ENCODE measurements around the gene DNAJC16.

Gene DNAJC16

DNA sequence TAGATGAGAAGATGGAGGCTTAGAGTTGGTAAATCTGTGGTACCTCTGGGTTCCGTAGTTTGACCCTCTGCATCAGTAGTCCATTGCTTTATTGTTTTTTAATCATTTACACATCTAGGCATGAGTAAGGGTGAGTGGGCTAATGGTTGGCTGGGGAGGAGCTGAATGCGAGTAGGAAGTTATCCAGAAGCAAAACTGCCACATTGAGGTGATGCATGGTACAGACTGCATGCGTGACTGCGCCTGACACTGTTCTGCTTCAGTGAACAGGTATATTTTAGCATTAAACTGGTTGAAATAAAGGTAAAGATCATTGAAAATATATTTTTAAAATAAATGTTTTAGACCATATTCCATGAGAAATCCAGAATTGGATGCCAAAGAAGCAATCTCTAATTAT is 4.4 kb downstream of the DNAJC16 start:
- no peak for DNase-seq (ENCODE audit: low read depth)
- no peak overlapping the region for H3K4me3 ChIP-seq (ENCODE audit: control insufficient read depth, low read depth, low read length)
- TF ChIP-seq, protein P1, sequence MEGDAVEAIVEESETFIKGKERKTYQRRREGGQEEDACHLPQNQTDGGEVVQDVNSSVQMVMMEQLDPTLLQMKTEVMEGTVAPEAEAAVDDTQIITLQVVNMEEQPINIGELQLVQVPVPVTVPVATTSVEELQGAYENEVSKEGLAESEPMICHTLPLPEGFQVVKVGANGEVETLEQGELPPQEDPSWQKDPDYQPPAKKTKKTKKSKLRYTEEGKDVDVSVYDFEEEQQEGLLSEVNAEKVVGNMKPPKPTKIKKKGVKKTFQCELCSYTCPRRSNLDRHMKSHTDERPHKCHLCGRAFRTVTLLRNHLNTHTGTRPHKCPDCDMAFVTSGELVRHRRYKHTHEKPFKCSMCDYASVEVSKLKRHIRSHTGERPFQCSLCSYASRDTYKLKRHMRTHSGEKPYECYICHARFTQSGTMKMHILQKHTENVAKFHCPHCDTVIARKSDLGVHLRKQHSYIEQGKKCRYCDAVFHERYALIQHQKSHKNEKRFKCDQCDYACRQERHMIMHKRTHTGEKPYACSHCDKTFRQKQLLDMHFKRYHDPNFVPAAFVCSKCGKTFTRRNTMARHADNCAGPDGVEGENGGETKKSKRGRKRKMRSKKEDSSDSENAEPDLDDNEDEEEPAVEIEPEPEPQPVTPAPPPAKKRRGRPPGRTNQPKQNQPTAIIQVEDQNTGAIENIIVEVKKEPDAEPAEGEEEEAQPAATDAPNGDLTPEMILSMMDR (IDR thresholded peaks at IDR 0.05; ENCODE audit: control insufficient read depth, insufficient read depth, low read depth, low read length, missing control alignments) = no peak

- TF ChIP-seq, protein P1 (IDR thresholded peaks at IDR 0.05; ENCODE audit: control insufficient read depth, insufficient read depth, low read depth, low read length, missing control alignments) = no peak
- no peak for DNase-seq (ENCODE audit: low read depth)
- H3K4me3 ChIP-seq (ENCODE audit: control insufficient read depth, low read depth, low read length) = no peak overlapping the region
Observed at GRCh38 chr1:15531682-15532081, 5.0 kb downstream of the DNAJC16 start.

- DNase-seq (ENCODE audit: low read depth) = no peak
- TF ChIP-seq, protein P1 (IDR thresholded peaks at IDR 0.05; ENCODE audit: control insufficient read depth, insufficient read depth, low read depth, low read length, missing control alignments) = no peak
- no peak overlapping the region for H3K4me3 ChIP-seq (ENCODE audit: control insufficient read depth, low read depth, low read length)
Observed at GRCh38 chr1:15538771-15539170, 12.1 kb downstream of the DNAJC16 start.

DNA sequence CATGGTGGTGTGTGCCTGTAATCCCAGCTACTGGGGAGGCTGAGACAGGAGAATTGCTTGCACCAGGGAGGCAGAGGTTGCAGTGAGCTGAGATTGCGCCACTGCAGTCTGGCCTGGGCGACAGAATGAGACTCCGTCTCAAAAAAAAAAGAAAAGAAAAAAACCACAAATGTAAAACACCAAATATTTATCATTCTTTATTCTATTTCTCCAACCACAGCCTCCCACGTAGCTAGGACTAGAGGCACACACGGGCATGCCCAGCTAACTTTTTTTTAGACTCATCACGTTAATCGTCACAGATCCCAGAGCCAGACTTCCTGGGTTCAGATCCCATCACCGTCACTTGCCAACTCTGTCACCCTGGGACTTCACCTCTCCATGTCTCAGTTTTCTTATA is 13.5 kb downstream of the DNAJC16 start:
- no peak overlapping the region for H3K4me3 ChIP-seq (ENCODE audit: control insufficient read depth, low read depth, low read length)
- DNase-seq (ENCODE audit: low read depth) = no peak
- TF ChIP-seq, protein P1 (IDR thresholded peaks at IDR 0.05; ENCODE audit: control insufficient read depth, insufficient read depth, low read depth, low read length, missing control alignments) = no peak

DNA sequence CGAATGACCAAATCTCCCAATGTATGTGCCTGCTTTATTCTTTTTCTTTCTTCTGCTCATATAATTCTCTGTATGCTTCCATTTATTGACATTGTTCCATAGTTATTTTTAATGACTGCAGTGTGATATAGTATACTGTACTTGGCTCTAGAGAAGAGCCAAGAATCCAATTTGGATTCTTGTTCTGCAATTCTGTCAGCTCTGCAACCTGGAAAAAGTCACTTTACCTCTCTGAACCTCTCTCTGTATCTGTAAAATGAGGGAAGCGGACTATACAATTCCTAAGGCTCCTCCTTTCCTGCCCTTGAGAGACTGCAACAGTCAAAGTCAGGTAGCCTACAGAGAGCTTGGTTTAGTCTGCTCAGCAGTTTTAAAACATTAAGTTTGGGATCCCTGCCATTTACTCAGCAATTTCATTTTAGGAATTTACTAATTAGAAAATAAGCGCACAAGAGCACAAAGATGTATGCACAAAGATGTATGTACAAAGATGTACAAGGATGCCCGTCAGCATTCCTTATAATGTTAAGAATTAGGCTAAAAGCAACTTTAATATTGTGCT is 14.7 kb downstream of the DNAJC16 start:
- TF ChIP-seq, protein P1 (IDR thresholded peaks at IDR 0.05; ENCODE audit: control insufficient read depth, insufficient read depth, low read depth, low read length, missing control alignments) = no peak
- H3K4me3 ChIP-seq (ENCODE audit: control insufficient read depth, low read depth, low read length) = no peak overlapping the region
- DNase-seq (ENCODE audit: low read depth) = no peak

- TF ChIP-seq, protein P1 (IDR thresholded peaks at IDR 0.05; ENCODE audit: control insufficient read depth, insufficient read depth, low read depth, low read length, missing control alignments) = no peak
- H3K4me3 ChIP-seq (ENCODE audit: control insufficient read depth, low read depth, low read length) = no peak overlapping the region
- no peak for DNase-seq (ENCODE audit: low read depth)
Observed at GRCh38 chr1:15542388-15543250, 16.0 kb downstream of the DNAJC16 start.

Data from AG09309 (cell line).